ENCODE measurements around the gene ARHGAP42.

ARHGAP42 gene

GRCh38 chr11:100929377-100929776, 242.3 kb downstream of the ARHGAP42 start:
- DNase-seq, result no peak

- no peak for DNase-seq
Observed at GRCh38 chr11:100930185-100930778, 243.2 kb downstream of the ARHGAP42 start.

GRCh38 chr11:100932474-100933100, 245.5 kb downstream of the ARHGAP42 start:
- no peak for DNase-seq

- DNase-seq, result no peak
Observed at GRCh38 chr11:100936781-100937180, 249.7 kb downstream of the ARHGAP42 start.

GRCh38 chr11:100939571-100939970, 252.5 kb downstream of the ARHGAP42 start:
- DNase-seq, result no peak

DNA sequence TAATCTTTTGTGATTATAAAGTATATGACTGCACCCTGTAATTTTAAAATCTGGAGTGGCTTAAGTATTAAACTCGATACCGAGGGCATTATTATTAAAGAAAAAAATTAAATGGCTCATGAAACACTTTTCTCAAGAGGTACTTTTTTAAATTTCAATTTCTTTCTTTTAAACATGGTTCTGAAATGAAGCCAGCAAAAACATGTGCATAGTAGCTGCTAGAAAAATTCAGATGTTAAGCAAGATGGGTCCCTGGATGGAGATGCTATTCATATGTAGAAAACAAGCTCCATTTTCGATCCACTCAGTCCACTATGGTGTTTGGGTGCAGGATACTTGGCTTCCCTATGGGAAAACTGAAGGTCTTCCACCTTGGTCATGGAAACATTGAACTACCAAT, 253.0 kb downstream of the ARHGAP42 start:
- no peak for DNase-seq

- DNase-seq, result no peak
Observed at GRCh38 chr11:100941033-100941432, 253.9 kb downstream of the ARHGAP42 start.

- no peak for DNase-seq
Observed at GRCh38 chr11:100942016-100942415, 254.9 kb downstream of the ARHGAP42 start.

- DNase-seq, result no peak
Observed at GRCh38 chr11:100948936-100949335, 261.8 kb downstream of the ARHGAP42 start.

- DNase-seq, result no peak
Observed at GRCh38 chr11:100949443-100949842, 262.4 kb downstream of the ARHGAP42 start.

GRCh38 chr11:100955318-100955717, 268.2 kb downstream of the ARHGAP42 start:
- no peak for DNase-seq

DNA sequence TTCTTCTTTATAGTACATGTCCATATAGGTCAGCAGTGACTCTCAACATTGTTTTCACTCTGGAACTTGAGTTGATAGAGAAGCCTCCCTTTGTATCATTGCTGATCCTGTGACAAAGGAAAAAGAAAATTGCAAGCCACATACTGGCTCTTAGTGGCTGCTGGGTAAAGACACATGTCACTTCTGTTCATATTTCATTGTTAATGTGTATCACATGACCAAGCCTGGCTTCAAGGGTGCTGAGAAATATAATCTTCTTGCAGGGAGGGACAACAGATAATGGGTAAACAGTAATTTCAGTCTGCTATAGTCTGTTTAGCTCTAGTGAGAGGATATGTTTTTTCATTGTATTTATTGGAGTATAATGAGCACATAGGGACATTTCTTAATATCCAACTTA, 269.3 kb downstream of the ARHGAP42 start:
- no peak for DNase-seq

DNA sequence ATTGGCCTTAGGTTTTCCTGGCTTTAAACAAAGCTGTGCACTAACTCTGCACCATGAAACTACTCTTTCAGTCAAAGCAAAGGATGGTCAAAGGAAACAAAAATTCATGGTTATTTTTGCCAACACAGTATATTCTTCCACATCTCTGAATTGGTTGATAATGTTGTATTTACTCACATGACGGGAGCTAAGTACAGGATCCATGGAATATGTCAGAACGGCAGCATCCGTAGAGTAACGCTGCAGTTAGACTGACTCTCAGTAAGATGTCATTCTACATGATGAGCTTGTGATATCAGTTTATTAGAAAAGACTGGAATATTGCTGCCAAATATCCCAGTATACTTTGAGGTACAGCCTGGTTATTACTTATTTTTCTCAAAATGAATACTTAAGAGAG, 270.4 kb downstream of the ARHGAP42 start:
- DNase-seq, result no peak

GRCh38 chr11:100961633-100962032, 274.5 kb downstream of the ARHGAP42 start:
- no peak for DNase-seq

- DNase-seq, result no peak
Observed at GRCh38 chr11:100963375-100963774, 276.3 kb downstream of the ARHGAP42 start.

GRCh38 chr11:100964435-100964834, 277.3 kb downstream of the ARHGAP42 start:
- DNase-seq, result no peak

- no peak for DNase-seq
Observed at GRCh38 chr11:100965346-100965745, 278.3 kb downstream of the ARHGAP42 start.

- DNase-seq, result no peak
Observed at GRCh38 chr11:100966366-100966765, 279.3 kb downstream of the ARHGAP42 start.

DNA sequence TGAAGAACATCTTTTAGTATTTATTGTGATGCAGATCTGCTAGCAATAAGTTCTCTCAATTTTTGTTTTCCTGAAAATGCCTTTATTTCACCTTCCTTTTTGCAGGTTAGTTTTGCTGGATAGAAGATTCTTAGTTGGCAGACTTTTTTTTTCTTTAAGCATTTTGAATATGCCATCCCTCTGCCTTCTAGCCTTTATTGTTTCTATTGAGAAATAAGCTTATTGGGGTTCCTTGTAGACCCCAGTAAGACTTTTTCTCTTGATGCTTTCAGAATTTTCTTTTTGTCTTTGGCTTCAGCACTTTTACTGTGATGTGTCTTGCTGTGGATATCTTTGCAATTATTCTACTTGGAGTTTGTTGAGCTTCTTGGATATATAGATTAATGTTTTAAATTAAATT, 281.9 kb downstream of the ARHGAP42 start:
- DNase-seq, result no peak

DNA sequence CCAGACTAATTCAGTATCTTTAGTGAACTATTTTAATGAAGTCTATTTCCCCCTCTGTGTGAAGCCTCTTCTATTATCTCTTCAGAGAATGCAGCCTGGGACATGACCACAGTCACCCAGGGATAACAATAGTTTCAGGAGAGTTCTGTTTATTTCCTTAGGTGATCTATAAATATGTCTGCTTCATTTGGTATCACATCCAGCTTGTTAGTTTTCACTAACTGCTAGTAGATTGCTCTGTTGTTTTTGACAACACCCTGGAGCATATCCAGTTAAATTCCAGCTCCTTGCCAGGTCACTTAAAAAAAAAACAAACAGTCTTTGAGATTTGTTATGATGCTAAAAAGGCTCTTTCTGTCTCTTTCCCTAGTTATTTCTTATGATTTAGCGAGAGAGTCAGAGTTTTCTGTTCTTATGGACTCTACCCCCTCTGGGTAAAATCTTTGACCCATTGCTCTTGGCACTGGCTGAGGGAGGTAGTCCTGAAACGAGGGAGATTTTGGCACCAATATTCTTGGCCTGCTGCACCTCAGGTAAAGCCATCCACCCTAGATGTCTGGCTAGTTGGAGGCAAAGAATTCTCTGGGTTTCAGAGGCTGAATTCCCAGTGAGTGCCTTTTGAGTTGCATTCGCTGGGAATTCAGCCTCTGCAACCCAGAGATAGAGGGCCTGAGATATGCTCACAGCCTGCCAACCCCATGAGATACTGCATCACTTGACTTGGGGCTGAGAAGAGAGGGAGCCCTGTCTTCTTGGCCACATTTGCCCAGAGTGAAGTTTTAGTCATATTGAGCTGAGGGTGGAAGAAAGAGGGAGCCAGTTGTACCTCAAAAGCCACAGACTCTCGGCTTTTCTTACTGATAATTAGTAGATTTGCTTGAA, 283.4 kb downstream of the ARHGAP42 start:
- DNase-seq, result no peak

DNA sequence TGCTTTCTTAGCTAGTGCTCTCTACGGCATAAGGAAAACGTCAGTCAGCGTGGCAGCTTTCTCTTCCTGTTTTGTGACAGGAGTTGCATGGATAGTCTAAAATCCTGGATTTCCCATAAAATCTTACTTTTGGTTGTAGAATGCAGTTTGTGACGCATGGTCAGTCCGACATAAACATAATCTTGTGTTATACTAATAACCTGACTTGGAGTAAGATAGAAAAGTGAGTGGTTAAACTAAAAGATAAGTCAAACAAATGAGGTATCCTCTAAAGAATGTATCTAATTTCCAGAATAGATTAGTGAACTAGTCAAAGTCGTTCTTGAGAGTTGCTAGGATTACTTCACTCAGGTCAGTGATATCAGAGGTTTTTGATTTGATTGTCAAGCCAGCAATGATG, 285.0 kb downstream of the ARHGAP42 start:
- no peak for DNase-seq

- DNase-seq, result no peak
Observed at GRCh38 chr11:100978442-100978841, 291.4 kb downstream of the ARHGAP42 start.

- no peak for DNase-seq
Observed at GRCh38 chr11:100978939-100979338, 291.9 kb downstream of the ARHGAP42 start.

GRCh38 chr11:100980156-100980555, 293.1 kb downstream of the ARHGAP42 start:
- no peak for DNase-seq

All from stimulated activated CD4-positive, alpha-beta T cell treated with anti-CD3 and anti-CD28 coated beads, Interleukin-1b, Interleukin-23, amount 100 ng/mL, for 48 hours (primary cell).